HepG2 (cell line): ENCODE results near the gene GRHPR. TPM values are rescaled to one million over a fixed set of nuclear protein-coding genes. Genes with fewer than 3 reads are reported as not detected.

Experiments
- ATAC-seq: fragments of 200-7000 bp; cut with Tn5 transposase; 3 replicates; pipeline ENCODE4 v1.9.1; 2020; ENCODE audit warnings: mild to moderate bottlenecking, moderate library complexity
- BruUV-seq: library from RNA; stranded (reverse); fragments of 400-500 nt; replicated peaks from 2 replicates; lab custom pipeline; 2021; lab: Mats Ljungman, UMichigan
- CTCF ChIA-PET: fragments of 300-600 bp; formaldehyde crosslinking; extraction: SDS; loops from one replicate; lab custom pipeline; 2021; ENCODE audit warnings: low total read pairs, inconsistent platforms, low intra/inter-chr PET ratio; lab: Yijun Ruan, JAX
- POLR2A ChIA-PET: fragments of 350-600 bp; sonication (Branson Sonifier 250); formaldehyde crosslinking; loops from one replicate; lab custom pipeline; 2020; ENCODE audit warnings: antibody characterized with exemption, inconsistent platforms; lab: Yijun Ruan, JAX
- DNase-seq: peaks from one replicate; pipeline ENCODE4 v3.0.0-alpha.2; 2015; ENCODE audit warnings: low spot score
- FAIRE-seq: peaks from 3 replicates; lab custom pipeline; 2011; peaks lifted over from hg19 to GRCh38; lab: Jason Lieb, UNC
- H2AFZ ChIP-seq: one replicate; pipeline ENCODE4 v1.6.1; 2011; ENCODE audit warnings: low read length, inconsistent platforms
- H3K27ac ChIP-seq: fragments of 300-600 bp; 3 replicates; pipeline ENCODE4 v1.8.0; 2011; ENCODE audit warnings: mixed run types, mild to moderate bottlenecking, mixed read lengths, low read length, inconsistent platforms; ENCODE audit not compliant: insufficient read depth; ENCODE audit errors: extremely low read length
- H3K27me3 ChIP-seq, 2 experiments: fragments of 200-600 bp in 1 of 2; 2 replicates in 1 of 2; 3 replicates in 1 of 2; pipeline versions ENCODE4 v1.6.0 to v1.8.0; 2011; ENCODE audit warnings: low read length in 2 of 2, mild to moderate bottlenecking in 2 of 2, moderate library complexity in 2 of 2, inconsistent platforms in 1 of 2; ENCODE audit not compliant: insufficient read depth in 2 of 2, control insufficient read depth in 1 of 2
- H3K36me3 ChIP-seq, 2 experiments: fragments of 200-600 bp in 1 of 2; replicated peaks in 1 of 2; 2 replicates in 1 of 2; 3 replicates in 1 of 2; pipeline versions ENCODE4 v1.5.1 to v1.8.0; 2011; ENCODE audit warnings: low read length in 2 of 2, inconsistent platforms in 1 of 2; ENCODE audit not compliant: insufficient read depth in 2 of 2, control insufficient read depth in 1 of 2
- H3K4me1 ChIP-seq: 2 replicates; pipeline ENCODE4 v1.5.1; 2012; ENCODE audit warnings: low read length, inconsistent platforms; ENCODE audit not compliant: insufficient read depth
- H3K4me2 ChIP-seq: 2 replicates; pipeline ENCODE4 v1.6.0; 2011; ENCODE audit warnings: low read depth, low read length, inconsistent platforms
- H3K4me3 ChIP-seq, 3 experiments: fragments of 200-600 bp in 1 of 3; sonication (generic), shearing (Covaris generic) in 1 of 3; replicated peaks in 1 of 3; 2 replicates each; pipeline ENCODE4 v1.5.1; 2011 to 2016; ENCODE audit warnings: low read length in 3 of 3, inconsistent platforms in 2 of 3, low read depth in 2 of 3, mild to moderate bottlenecking in 2 of 3, control low read depth in 1 of 3, mixed read lengths in 1 of 3; ENCODE audit not compliant: insufficient read depth in 1 of 3
- H3K79me2 ChIP-seq: one replicate; pipeline ENCODE4 v1.6.1; 2011; ENCODE audit warnings: low read length, inconsistent platforms; ENCODE audit not compliant: insufficient read depth
- H3K9ac ChIP-seq: 2 replicates; pipeline ENCODE4 v1.6.0; 2011; ENCODE audit warnings: mild to moderate bottlenecking, low read depth, low read length, inconsistent platforms; ENCODE audit not compliant: insufficient read depth
- H3K9me3 ChIP-seq: 2 replicates; pipeline ENCODE4 v1.5.1; 2012; ENCODE audit warnings: mild to moderate bottlenecking, low read length
- H4K20me1 ChIP-seq: 2 replicates; pipeline ENCODE4 v1.6.0; 2011; ENCODE audit warnings: inconsistent platforms, mild to moderate bottlenecking, low read length, moderate library complexity; ENCODE audit not compliant: insufficient read depth
- ATF7 ChIP-seq, 2 experiments: fragments of 450-650 bp in 1 of 2; sonication (generic) in 1 of 2; formaldehyde crosslinking in 1 of 2; IDR thresholded peaks; 2 replicates each; pipeline versions ENCODE4 v1.4.0 to v1.6.1; 2016 to 2020; ENCODE audit warnings: antibody characterized with exemption in 1 of 2, mild to moderate bottlenecking in 1 of 2, missing genetic modification reagents in 1 of 2
- MAX ChIP-seq: IDR thresholded peaks from 2 replicates; pipeline ENCODE4 v1.6.1; 2012; ENCODE audit warnings: inconsistent platforms
- RBM39 ChIP-seq: fragments of 200-400 bp; formaldehyde crosslinking; IDR thresholded peaks from one replicate; pipeline ENCODE4 v1.6.1; 2018; ENCODE audit warnings: antibody characterized with exemption, mild to moderate bottlenecking, low read depth, low read length; ENCODE audit not compliant: poor library complexity, severe bottlenecking
- WIZ ChIP-seq: sonication (generic); formaldehyde crosslinking; IDR thresholded peaks from 2 replicates; pipeline ENCODE4 v1.5.1; 2020; ENCODE audit warnings: mild to moderate bottlenecking, missing genetic modification reagents
- YY1 ChIP-seq: IDR thresholded peaks from 2 replicates; pipeline ENCODE4 v1.6.1; 2011; ENCODE audit warnings: low read length, low read depth, moderate library complexity, mild to moderate bottlenecking; ENCODE audit not compliant: insufficient read depth, insufficient replicate concordance
- ZNF263 ChIP-seq: sonication (generic); formaldehyde crosslinking; IDR thresholded peaks from 2 replicates; pipeline ENCODE4 v1.4.0; 2020; ENCODE audit warnings: missing genetic modification reagents
- WGBS: methylation state at CpG from one replicate; pipeline ENCODE4 v1.1.6; 2017; ENCODE audit warnings: low lambda C conversion rate; 5-methylcytosine and 5-hydroxymethylcytosine counted together
- in situ Hi-C: cut with HindIII; loops from 2 replicates; pipeline ENCODE4 v1.10.0; 2017; ENCODE audit warnings: low pct_unique_long_range_greater_than_20kb; ENCODE audit not compliant: extremely low pct_ligation_motif_present
- intact Hi-C: fragments of 100-400 bp; cut with micrococcal nuclease; formaldehyde crosslinking; loops from one replicate; pipeline ENCODE4 v1.10.0; 2022; ENCODE audit not compliant: unreplicated experiment
- polyA plus RNA-seq, 8 experiments: library from polyadenylated mRNA; depleted of rRNA in 3 of 8; stranded (reverse) in 7 of 8; unstranded in 1 of 8; fragments of >200 nt; fragmentation: Illumina TruSeq in 4 of 8; extraction: Trizol in 4 of 8; gene quantifications; 2 replicates each; pipeline versions ENCODE4 v1.2.1 to v1.2.3, GENCODE V29; 2011 to 2016; ENCODE audit warnings: low read depth in 4 of 8, missing spikeins in 1 of 8, mixed read lengths in 1 of 8; ENCODE audit not compliant: insufficient read depth in 1 of 8
- total RNA-seq, 5 experiments: library from RNA; depleted of rRNA; stranded (reverse); fragments of >200 nt; fragmentation: Illumina TruSeq; extraction: Trizol; gene quantifications; 2 replicates each; pipeline ENCODE4 v1.2.3, GENCODE V29; 2016; ENCODE audit warnings: low read depth in 1 of 5
- TF ChIP-seq, protein P1 (sequence below): IDR thresholded peaks from 2 replicates; pipeline ENCODE4 v1.6.1; 2016; ENCODE audit warnings: control low read depth

GRHPR gene
- total and polyA plus RNA-seq, 2 of the 13 experiments (the other 11 are each of a cell fraction or from before 2014, with no cell fraction given): 113 to 115 TPM

DNA sequence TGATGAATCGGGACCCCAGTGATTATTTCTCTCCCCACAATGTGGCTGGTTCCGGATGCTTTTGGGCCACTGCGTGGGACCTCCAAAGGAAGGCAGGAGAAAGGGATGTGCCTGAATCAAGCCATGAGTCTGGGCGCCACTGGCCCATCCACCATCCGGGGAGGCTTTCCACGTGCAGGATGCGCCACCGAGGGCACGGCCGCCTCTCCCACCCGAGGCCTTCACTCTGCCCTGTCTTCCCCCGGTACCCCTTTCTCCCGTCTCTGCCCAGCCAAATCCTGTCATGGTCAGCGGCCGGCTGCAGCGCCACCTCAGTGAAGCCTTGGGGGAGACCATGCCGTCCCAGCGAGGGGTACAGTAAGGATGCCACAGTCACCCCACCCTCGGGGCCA lies 43.9 kb upstream of the GRHPR start:
- POLR2A ChIA-PET: no interaction called here
- FAIRE-seq (no peak), ATAC-seq (no peak), DNase-seq (no peak)
- peaks cover 17% of the 10 kb centered on the region for H3K4me1 ChIP-seq
- no peak overlapping the region for H3K4me3 ChIP-seq
- no peak overlapping the region for H3K4me2 ChIP-seq
- H3K36me3 ChIP-seq: no peaks in the 10 kb centered on the region
- no peaks in the 10 kb centered on the region for H3K9me3 ChIP-seq
- H3K9ac ChIP-seq: no peak overlapping the region
- 68% methylated on average over 19 of the region's 19 CpGs for WGBS
- H4K20me1 ChIP-seq: no peaks in the 10 kb centered on the region
- CTCF ChIA-PET: no interaction called here
- no peaks in the 10 kb centered on the region for H3K79me2 ChIP-seq
- in situ Hi-C loops: no loop called here
- no peak overlapping the region for H3K27ac ChIP-seq
- no peak overlapping the region for H2AFZ ChIP-seq
- intact Hi-C loops: no loop called here
- peaks cover 0 to 4% of the 10 kb centered on the region in 2 experiments; a peak in 1 of 5 replicates for H3K27me3 ChIP-seq
- BruUV-seq: no TSS peak
- TF ChIP-seq, protein P1, sequence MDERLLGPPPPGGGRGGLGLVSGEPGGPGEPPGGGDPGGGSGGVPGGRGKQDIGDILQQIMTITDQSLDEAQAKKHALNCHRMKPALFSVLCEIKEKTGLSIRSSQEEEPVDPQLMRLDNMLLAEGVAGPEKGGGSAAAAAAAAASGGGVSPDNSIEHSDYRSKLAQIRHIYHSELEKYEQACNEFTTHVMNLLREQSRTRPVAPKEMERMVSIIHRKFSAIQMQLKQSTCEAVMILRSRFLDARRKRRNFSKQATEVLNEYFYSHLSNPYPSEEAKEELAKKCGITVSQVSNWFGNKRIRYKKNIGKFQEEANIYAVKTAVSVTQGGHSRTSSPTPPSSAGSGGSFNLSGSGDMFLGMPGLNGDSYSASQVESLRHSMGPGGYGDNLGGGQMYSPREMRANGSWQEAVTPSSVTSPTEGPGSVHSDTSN (CRISPR knock-in tag): no peak
- no peak for TF ChIP-seq YY1
- no peak for TF ChIP-seq RBM39
- no peak for TF ChIP-seq WIZ (CRISPR knock-in tag)
- no peak for TF ChIP-seq ATF7 (IDR thresholded peaks at IDR 0.05)
- TF ChIP-seq ATF7 (CRISPR knock-in tag; IDR thresholded peaks at IDR 0.05): no peak

- H3K27ac ChIP-seq: no peak overlapping the region
- no peak overlapping the region for H3K4me2 ChIP-seq
- no peak overlapping the region for H3K4me3 ChIP-seq
- intact Hi-C loops: no loop called here
- in situ Hi-C loops: no loop called here
- H3K27me3 ChIP-seq: peaks cover 0 to 9% of the 10 kb centered on the region in 2 experiments; a peak in 2 of 5 replicates
- peaks cover 17% of the 10 kb centered on the region for H3K4me1 ChIP-seq
- H3K79me2 ChIP-seq: no peaks in the 10 kb centered on the region
- POLR2A ChIA-PET: no interaction called here
- no peak overlapping the region for H3K9ac ChIP-seq
- H2AFZ ChIP-seq: no peak overlapping the region
- no peak for DNase-seq
- no peaks in the 10 kb centered on the region for H4K20me1 ChIP-seq
- no peak for TF ChIP-seq MAX
- TF ChIP-seq ZNF263: peak; percentile 60; the same call in 1 of the 2 replicates
- TF ChIP-seq, all 625 proteins: peak for 1
- Histone ChIP-seq H3K36me3 (no peaks in the 10 kb centered on the region), H3K9me3 (no peaks in the 10 kb centered on the region)
- ATAC-seq (no peak), FAIRE-seq (no peak)
- CTCF ChIA-PET: no interaction called here
- WGBS: 34% methylated on average over 2 of the region's 2 CpGs
- no TSS peak for BruUV-seq
Observed at GRCh38 chr9:37379835-37380234, 42.7 kb upstream of the GRHPR start.
